Measurements from ENCODE around the gene ZFP36L2.

GRCh38 chr2:43185146-43185545 is 41.3 kb downstream of the ZFP36L2 start:
- TF ChIP-seq EZH2 (IDR thresholded peaks at IDR 0.05; ENCODE audit: insufficient read depth, poor library complexity, severe bottlenecking), result no peak
- TF ChIP-seq EZH2phosphoT487 (IDR thresholded peaks at IDR 0.05; ENCODE audit: insufficient read depth, low read depth), result no peak

Measured in GM23248 (cell line).